GM21528 (cell line): Measurements from ENCODE around the gene AIG1.
"Not testable (repeated sequence)": the region's sequence is repeated elsewhere in the genome, so short reads cannot be mapped to it uniquely, and the experiment has no call there.

Experiments used
- ATAC-seq: cut with Tn5 transposase; IDR thresholded peaks from one replicate; pipeline ENCODE4 v1.9.1; 2021; ENCODE audit warnings: mild to moderate bottlenecking, moderate library complexity; ENCODE audit not compliant: unreplicated experiment, low FRiP score

AIG1 gene

DNA sequence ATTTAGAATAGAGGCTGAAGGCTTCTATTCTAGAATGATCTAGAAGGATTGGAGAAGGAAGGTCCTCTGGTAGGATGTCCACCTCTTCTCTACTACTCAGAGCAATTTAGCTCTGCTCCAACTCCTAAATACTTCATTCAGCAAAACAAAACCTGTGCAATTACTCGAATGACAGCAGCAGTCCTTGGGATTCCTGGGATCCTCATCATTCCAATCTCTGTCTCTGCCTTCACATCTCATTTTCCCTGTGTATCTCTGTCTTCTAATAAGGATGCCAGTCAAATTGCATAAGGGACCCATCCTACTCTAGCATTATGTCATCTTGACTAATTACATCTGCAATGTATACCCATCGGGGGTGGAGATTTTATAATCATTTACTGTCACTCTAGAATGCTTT is 5.5 kb upstream of the AIG1 start:
- ATAC-seq = no peak

GRCh38 chr6:143055891-143056290 is 4.8 kb upstream of the AIG1 start:
- ATAC-seq = no peak

GRCh38 chr6:143058987-143059386 is 1.7 kb upstream of the AIG1 start:
- no peak for ATAC-seq

- no peak for ATAC-seq
Observed at GRCh38 chr6:143059663-143060353, 881 bp upstream of the AIG1 start.

- peak; percentile 72 for ATAC-seq
Observed at GRCh38 chr6:143060354-143060805, 309 bp upstream of the AIG1 start.

- no peak for ATAC-seq
Observed at GRCh38 chr6:143061597-143062385, 1.1 kb downstream of the AIG1 start.

GRCh38 chr6:143062551-143062950 is 1.9 kb downstream of the AIG1 start:
- ATAC-seq = no peak

- ATAC-seq = no peak
Observed at GRCh38 chr6:143063631-143064030, 2.9 kb downstream of the AIG1 start.

DNA sequence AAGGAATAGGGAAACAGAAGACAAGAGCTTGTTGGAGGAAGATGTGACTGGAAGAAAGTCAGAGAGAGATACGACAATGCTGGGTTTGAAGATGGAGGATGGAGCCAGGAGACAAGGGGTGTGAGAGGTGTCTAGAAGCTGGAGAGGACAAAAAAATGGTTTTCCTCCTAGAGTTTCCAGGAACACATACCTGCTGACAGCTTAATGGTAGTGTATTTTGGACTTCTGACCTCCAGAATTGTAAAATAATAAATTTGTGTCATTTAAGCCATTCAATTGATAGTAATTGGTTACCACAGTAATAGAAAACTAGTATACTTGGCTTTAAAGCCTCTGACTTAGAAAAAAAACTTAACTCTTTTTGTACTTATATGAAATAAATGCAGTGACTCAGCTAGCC is 3.6 kb downstream of the AIG1 start:
- no peak for ATAC-seq

DNA sequence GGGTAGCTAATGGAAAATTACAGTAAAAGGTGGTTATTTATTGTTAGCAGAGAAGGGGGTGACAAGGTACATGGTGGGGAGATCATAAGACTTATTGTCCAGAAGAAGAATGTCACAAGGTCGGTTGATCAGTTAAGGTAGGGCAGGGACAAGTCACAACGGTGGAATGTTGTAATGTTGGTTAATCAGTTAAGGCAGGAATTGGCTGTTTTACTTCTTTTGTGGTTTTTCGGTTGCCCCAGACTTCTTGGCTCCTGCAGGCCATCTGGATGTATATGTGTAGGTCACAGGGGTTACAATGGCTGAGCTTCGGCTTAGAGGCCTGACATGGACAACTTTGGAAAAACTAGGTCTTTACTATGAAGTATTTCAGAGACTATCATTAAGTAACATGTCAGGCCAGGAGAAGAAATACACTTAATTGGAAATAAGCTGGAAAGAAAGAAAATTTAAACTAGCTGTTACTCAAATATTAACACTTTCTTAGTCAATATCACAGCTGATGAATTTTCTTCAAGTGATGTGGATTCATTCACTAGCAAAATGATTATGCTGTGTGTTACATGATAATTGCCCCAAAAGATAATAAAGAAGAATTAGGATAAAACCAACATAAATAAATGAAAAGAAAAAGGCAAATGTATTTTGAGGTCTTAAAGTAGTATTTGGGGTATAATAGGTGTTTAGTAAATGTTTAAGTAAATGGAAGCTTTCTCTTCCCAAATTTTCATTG is 4.4 kb downstream of the AIG1 start:
- ATAC-seq = no peak

GRCh38 chr6:143068001-143068400 is 7.3 kb downstream of the AIG1 start:
- ATAC-seq = no peak

GRCh38 chr6:143074101-143074500 is 13.4 kb downstream of the AIG1 start:
- no peak for ATAC-seq

GRCh38 chr6:143074670-143075318 is 14.1 kb downstream of the AIG1 start:
- ATAC-seq = no peak

GRCh38 chr6:143078468-143079324 is 18.0 kb downstream of the AIG1 start:
- no peak for ATAC-seq

DNA sequence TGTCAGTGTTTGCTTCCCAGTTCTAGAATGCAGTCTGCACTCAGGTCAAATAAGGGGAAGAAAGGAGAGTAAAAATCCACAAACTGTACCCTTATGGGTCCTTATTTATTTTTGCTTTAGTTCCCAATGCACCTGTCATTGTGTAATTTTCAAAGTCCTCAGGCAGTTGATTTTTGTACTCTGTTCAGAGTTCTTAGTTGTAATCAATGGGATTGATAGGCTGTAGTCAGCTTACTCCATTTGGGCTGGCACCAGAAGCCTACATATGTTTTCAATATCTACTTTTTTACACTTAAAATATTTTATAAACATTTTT is 18.6 kb downstream of the AIG1 start:
- no peak for ATAC-seq

DNA sequence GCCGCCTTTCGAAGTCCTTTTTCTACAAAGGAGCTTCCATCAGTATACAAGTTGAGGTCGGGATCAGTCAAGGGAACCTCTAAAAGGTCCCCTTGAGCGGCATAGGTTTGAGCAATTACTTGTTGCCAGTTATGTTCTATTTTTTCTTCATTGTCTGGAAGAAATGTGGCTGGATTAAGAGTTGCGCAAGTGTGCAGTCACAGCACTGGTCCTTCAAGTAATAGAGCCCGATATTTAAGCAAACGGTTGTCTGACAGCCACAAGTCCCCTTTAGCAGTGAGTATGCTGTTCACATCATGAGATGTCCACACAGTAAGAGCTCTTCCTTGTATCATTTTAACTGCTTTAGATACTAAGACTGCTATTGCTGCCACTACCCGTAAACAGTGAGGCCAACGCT is 21.6 kb downstream of the AIG1 start:
- ATAC-seq = not testable (repeated sequence)

DNA sequence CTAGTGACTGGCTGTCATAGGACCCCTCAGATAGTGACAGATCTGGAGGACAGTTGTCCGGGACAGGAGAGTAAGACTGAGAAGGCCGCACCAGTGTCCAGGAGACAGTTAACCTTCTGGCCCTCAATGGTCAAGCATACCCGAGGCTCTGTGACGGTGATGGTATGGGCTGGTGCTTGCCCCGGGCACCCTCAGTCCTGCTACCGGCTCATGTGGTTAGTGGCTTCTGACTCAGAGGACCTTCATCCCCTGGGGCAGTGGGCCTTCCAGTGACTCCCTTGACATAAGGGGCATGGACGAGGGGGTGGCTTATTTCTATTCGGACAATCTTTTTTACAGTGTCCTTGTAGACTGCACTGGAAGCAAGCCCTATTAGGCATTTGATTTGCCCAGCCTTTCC is 23.3 kb downstream of the AIG1 start:
- not testable (repeated sequence) for ATAC-seq

DNA sequence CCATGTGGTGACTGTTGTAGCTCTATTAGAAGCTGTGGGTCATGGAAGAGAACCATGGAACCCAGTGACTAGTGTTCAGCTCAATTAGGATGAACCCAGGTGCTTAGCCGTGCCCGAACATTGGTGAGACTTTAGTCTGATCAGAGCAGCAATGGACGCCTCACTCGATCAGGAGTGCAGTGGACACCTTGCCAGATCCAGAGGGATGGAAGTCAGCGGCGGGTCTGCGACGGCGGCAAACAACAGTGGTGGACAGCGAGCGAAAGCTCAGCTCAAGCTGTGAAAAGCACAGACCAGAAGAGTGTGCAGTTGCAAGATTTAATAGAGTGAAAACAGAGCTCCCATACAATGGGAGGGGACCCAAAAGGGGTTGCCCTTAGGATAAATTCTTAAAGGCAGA is 26.6 kb downstream of the AIG1 start:
- not testable (repeated sequence) for ATAC-seq

GRCh38 chr6:143087856-143088255 is 27.2 kb downstream of the AIG1 start:
- no peak for ATAC-seq
